ENCODE results near the gene AMBP. TPM values are rescaled to one million over a fixed set of nuclear protein-coding genes. Genes with fewer than 3 reads are reported as not detected.

Gene AMBP
- polyA plus RNA-seq, 2 of the 4 experiments (the other 2 are of a cell fraction) = 6.1 to 9.4 TPM

- POLR2A ChIA-PET = interaction anchor here (0.6 kb wide), 1 partner anchor 163 kb away, joined by 7 read pairs; no protein-coding TSS in a partner anchor
- H3K27ac ChIP-seq = no peak overlapping the region
- FAIRE-seq (no peak), ATAC-seq (peak in 1 of 2 experiments; percentile 32; a peak in 1 of 6 replicates), DNase-seq (ENCODE audit: low read depth in 1 of 2, low spot score in 1 of 2) (no peak)
- WGBS (ENCODE audit: missing lambda C conversion rate) = 96% methylated on average over 17 of the region's 19 CpGs
- no peaks in the 10 kb centered on the region for H3K4me1 ChIP-seq
- CTCF ChIA-PET = interaction anchor here (0.6 to 1.9 kb wide), 3 partner anchors 44 to 253 kb away, joined by 3 to 9 read pairs (median 5); no protein-coding TSS in a partner anchor
- no peaks in the 10 kb centered on the region for H3K9me3 ChIP-seq
- no peak overlapping the region for H3K4me2 ChIP-seq
- H3K4me3 ChIP-seq = no peak overlapping the region
- TF ChIP-seq CTCF (IDR thresholded peaks at IDR 0.05) (no peak), USF2 (IDR thresholded peaks at IDR 0.05) (no peak), HMGXB4 (CRISPR knock-in tag; IDR thresholded peaks at IDR 0.05; ENCODE audit: borderline replicate concordance) (no peak), CBX2 (IDR thresholded peaks at IDR 0.05; ENCODE audit: borderline replicate concordance, low read depth) (no peak), E2F6 (IDR thresholded peaks at IDR 0.05; ENCODE audit: borderline replicate concordance, low read depth) (no peak), JUNB (IDR thresholded peaks at IDR 0.05) (no peak), ZSCAN20 (CRISPR knock-in tag; IDR thresholded peaks at IDR 0.05) (no peak)
Measured at GRCh38 chr9:114037961-114038723, 40.0 kb downstream of the AMBP start.

GRCh38 chr9:114037249-114037648, 40.9 kb downstream of the AMBP start:
- Histone ChIP-seq H3K27ac (no peak overlapping the region), H3K4me2 (no peak overlapping the region), H3K4me3 (no peak overlapping the region), H3K4me1 (no peaks in the 10 kb centered on the region), H3K9me3 (no peaks in the 10 kb centered on the region)
- CTCF ChIA-PET = interaction anchor here (0.6 to 1.0 kb wide), 2 partner anchors 47 to 300 kb away, joined by 3 read pairs; no protein-coding TSS in a partner anchor
- POLR2A ChIA-PET = no interaction called here
- FAIRE-seq = no peak
- ATAC-seq = no peak
- 82% methylated on average over 5 of the region's 5 CpGs for WGBS (ENCODE audit: missing lambda C conversion rate)
- no peak for DNase-seq (ENCODE audit: low read depth in 1 of 2, low spot score in 1 of 2)
- TF ChIP-seq JUN (IDR thresholded peaks at IDR 0.05) (no peak), ZC3H11A (IDR thresholded peaks at IDR 0.05) (no peak), TFCP2L1 (CRISPR knock-in tag; IDR thresholded peaks at IDR 0.05) (no peak), NR3C1 (IDR thresholded peaks at IDR 0.05) (no peak), MYC (IDR thresholded peaks at IDR 0.05; ENCODE audit: borderline replicate concordance, low read length) (no peak), MAFK (IDR thresholded peaks at IDR 0.05; ENCODE audit: partially characterized antibody) (no peak), POLR2AphosphoS2 (conservative IDR thresholded peaks at IDR 0.05; ENCODE audit: low read length) (no peak), KDM1A (IDR thresholded peaks at IDR 0.05; ENCODE audit: low read depth) (no peak), HOXA7 (CRISPR knock-in tag; IDR thresholded peaks at IDR 0.05) (no peak), RFX5 (IDR thresholded peaks at IDR 0.05) (no peak), PBX3 (IDR thresholded peaks at IDR 0.05) (no peak)

Data from A549 (cell line).